GM12892 (cell line): Measurements from ENCODE around the gene CENPB.

Source experiments
- POLR2A ChIP-seq: IDR thresholded peaks from 2 replicates; pipeline ENCODE4 v1.6.1; 2011; ENCODE audit warnings: low read depth, low read length, control low read depth
- POLR2AphosphoS5 ChIP-seq: IDR thresholded peaks from 2 replicates; pipeline ENCODE4 v1.6.1; 2011; ENCODE audit warnings: low read depth, low read length, control low read depth
- TAF1 ChIP-seq: IDR thresholded peaks from 2 replicates; pipeline ENCODE4 v1.6.1; 2011; ENCODE audit warnings: low read depth, mild to moderate bottlenecking, control low read depth, low read length, borderline replicate concordance

DNA sequence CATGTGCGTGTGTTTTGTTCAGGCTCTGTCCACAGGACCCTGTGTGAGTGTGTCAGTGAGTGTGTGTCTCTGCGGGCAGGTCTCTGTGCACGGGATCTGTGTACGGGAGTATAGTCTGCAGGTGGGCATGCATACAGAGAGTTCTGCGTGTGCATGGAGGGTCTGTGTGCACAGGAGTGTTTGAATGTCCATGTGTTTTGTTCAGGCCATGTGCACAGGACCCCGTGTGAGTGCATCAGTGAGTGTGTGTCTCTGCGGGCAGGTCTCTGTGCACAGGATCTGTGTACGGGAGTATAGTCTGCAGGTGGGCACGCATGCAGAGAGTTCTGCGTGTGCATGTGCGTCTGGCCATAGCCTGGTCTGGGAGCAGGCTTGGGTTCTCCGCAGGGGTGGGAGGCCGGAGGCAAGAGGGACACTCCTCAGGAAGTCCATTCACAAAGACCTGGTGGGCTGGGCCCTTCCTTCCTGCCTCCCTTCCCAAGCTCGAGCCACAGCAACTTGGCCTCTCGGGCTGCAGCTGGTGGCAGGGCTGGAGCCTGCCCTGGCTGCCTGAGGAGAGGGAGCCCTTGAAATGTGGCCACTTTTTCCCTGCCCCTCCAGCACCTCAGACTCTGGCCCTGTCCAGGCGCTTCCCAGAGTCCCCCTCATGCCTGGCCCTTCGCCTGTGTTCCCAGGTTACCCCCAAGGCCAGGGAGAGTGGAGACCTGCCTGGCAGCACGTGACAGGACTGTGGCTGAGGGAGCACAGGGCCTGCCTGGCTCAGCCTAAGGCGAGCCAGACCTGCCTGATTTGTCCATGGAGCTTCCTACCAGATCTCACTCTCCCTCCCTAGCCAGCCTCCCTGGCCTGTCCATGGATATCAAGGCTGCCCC is 47.2 kb downstream of the CENPB start:
- TF ChIP-seq POLR2AphosphoS5, result no peak
- TF ChIP-seq POLR2A, result no peak
- no peak for TF ChIP-seq TAF1
